Lower leg skin (tissue), 3 donors: ENCODE results near the gene ADIRF.

ENCODE experiments used
- POLR2A ChIP-seq, 2 donors: fragments of 450-650 bp; IDR thresholded peaks; one replicate each; pipeline ENCODE4 v1.6.1; 2016 to 2017; ENCODE audit warnings: antibody characterized with exemption in 2 of 2, mild to moderate bottlenecking in 1 of 2, moderate library complexity in 1 of 2
- TF ChIP-seq, protein P1 (sequence below), 3 donors: fragments of 450-650 bp; IDR thresholded peaks; one replicate each; pipeline ENCODE4 v1.5.1; 2016; ENCODE audit warnings: antibody characterized with exemption in 3 of 3, mild to moderate bottlenecking in 3 of 3, moderate library complexity in 2 of 3

DNA sequence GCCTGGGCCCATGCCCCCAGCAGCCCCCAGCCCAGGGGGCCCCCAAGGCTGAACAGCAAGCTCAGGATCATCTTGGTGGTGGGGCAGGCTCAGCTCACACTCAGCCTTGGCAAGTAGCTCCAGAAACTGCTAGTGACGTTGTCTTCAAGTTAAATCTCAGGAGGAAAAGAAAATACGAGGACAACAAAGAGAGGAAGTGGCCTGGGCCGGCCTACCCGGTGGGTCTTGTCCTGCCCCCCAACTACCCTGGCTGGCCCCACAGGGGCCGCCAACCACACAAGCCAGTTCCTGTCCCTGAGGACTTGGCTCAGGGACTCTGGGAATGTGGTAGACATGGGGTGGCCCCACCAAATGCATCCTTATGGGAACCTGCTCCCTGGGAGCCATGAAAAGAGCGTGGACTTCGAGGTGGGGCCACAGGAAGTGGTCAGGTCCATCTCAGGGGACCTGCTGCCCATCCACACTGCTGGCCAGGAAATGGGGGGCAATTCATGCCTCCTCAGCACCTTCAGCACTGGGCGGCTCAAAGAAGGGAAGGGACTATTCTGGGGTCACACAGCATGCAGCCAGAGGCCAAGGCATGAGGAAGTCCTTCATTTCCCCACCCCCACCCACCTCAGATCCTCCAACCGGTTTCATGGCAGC, 10.7 kb upstream of the ADIRF start, which contains the start of gene MMRN2:
- TF ChIP-seq, protein P1, sequence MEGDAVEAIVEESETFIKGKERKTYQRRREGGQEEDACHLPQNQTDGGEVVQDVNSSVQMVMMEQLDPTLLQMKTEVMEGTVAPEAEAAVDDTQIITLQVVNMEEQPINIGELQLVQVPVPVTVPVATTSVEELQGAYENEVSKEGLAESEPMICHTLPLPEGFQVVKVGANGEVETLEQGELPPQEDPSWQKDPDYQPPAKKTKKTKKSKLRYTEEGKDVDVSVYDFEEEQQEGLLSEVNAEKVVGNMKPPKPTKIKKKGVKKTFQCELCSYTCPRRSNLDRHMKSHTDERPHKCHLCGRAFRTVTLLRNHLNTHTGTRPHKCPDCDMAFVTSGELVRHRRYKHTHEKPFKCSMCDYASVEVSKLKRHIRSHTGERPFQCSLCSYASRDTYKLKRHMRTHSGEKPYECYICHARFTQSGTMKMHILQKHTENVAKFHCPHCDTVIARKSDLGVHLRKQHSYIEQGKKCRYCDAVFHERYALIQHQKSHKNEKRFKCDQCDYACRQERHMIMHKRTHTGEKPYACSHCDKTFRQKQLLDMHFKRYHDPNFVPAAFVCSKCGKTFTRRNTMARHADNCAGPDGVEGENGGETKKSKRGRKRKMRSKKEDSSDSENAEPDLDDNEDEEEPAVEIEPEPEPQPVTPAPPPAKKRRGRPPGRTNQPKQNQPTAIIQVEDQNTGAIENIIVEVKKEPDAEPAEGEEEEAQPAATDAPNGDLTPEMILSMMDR (IDR thresholded peaks at IDR 0.05) = no peak
- no peak for TF ChIP-seq POLR2A (IDR thresholded peaks at IDR 0.05)
